ENCODE data around the gene PRPF19. TPM values are rescaled to one million over a fixed set of nuclear protein-coding genes. Genes with fewer than 3 reads are reported as not detected.

Gene PRPF19
- total RNA-seq, 2 donors from 2014 or later: 22.1 to 27.0 TPM

GRCh38 chr11:60899977-60900376 lies 6.4 kb downstream of the PRPF19 start:
- H3K27me3 ChIP-seq: no peaks in the 10 kb centered on the region
- H3K27ac ChIP-seq: no peak overlapping the region
- ATAC-seq (no peak), DNase-seq (no peak)
- intact Hi-C loops (cut with DNase I): loop anchor here (5.0 kb wide), 1 partner anchor 63 kb away; no protein-coding TSS in a partner anchor
- no peak overlapping the region for H3K4me3 ChIP-seq
- WGBS, 2 donors: 76 to 77% methylated on average over 4 of the region's 4 CpGs
- peaks cover 21% of the 10 kb centered on the region for H3K4me1 ChIP-seq
- no peaks in the 10 kb centered on the region for H3K9me3 ChIP-seq
- H3K36me3 ChIP-seq (replicated peaks in 1 of 2; ENCODE audit: insufficient read depth in 1 of 2, low read depth in 2 of 2): peaks cover 29 to 61% of the 10 kb centered on the region in 2 donors
- TF ChIP-seq CTCF (IDR thresholded peaks at IDR 0.05) (no peak), POLR2A (IDR thresholded peaks at IDR 0.05) (no peak)

- DNase-seq (peak; percentile 43 to 51 (median 46)), ATAC-seq (peak; percentile 70)
- WGBS, 2 donors: 49 to 55% methylated on average over 12 of the region's 12 CpGs
- TF ChIP-seq POLR2A (IDR thresholded peaks at IDR 0.05) (no peak), CTCF (IDR thresholded peaks at IDR 0.05) (peak; percentile 84 to 97 (median 88))
- H3K27me3 ChIP-seq: no peaks in the 10 kb centered on the region
- no peak overlapping the region for H3K27ac ChIP-seq
- intact Hi-C loops (cut with DNase I): no loop called here
- no peaks in the 10 kb centered on the region for H3K9me3 ChIP-seq
- H3K4me1 ChIP-seq: peaks cover 14% of the 10 kb centered on the region
- H3K4me3 ChIP-seq: no peak overlapping the region
- H3K36me3 ChIP-seq (replicated peaks in 1 of 2; ENCODE audit: insufficient read depth in 1 of 2, low read depth in 2 of 2): peaks cover 29 to 63% of the 10 kb centered on the region in 2 donors
Measured at GRCh38 chr11:60899046-60899936, 7.1 kb downstream of the PRPF19 start.

- Histone ChIP-seq H3K4me1 (no peaks in the 10 kb centered on the region), H3K27ac (no peak overlapping the region), H3K9me3 (no peaks in the 10 kb centered on the region), H3K36me3 (replicated peaks in 1 of 2; ENCODE audit: insufficient read depth in 1 of 2, low read depth in 2 of 2) (peaks cover 29 to 65% of the 10 kb centered on the region in 2 donors), H3K27me3 (no peaks in the 10 kb centered on the region), H3K4me3 (no peak overlapping the region)
- DNase-seq (no peak), ATAC-seq (no peak)
- intact Hi-C loops (cut with DNase I): no loop called here
- no peak for TF ChIP-seq CTCF (IDR thresholded peaks at IDR 0.05)
- TF ChIP-seq POLR2A (IDR thresholded peaks at IDR 0.05): no peak
- WGBS, 2 donors: 96% methylated on average over 4 of the region's 4 CpGs
Measured at GRCh38 chr11:60897496-60897895, 8.9 kb downstream of the PRPF19 start.

GRCh38 chr11:60895687-60896086 lies 10.7 kb downstream of the PRPF19 start:
- peaks cover 27 to 50% of the 10 kb centered on the region in 2 donors for H3K36me3 ChIP-seq (replicated peaks in 1 of 2; ENCODE audit: insufficient read depth in 1 of 2, low read depth in 2 of 2)
- H3K4me1 ChIP-seq: no peaks in the 10 kb centered on the region
- 75 to 85% methylated on average over 5 of the region's 5 CpGs for WGBS, 2 donors
- TF ChIP-seq CTCF (IDR thresholded peaks at IDR 0.05) (no peak), POLR2A (IDR thresholded peaks at IDR 0.05) (no peak)
- no peaks in the 10 kb centered on the region for H3K27me3 ChIP-seq
- DNase-seq (no peak), ATAC-seq (no peak)
- no peak overlapping the region for H3K4me3 ChIP-seq
- no peaks in the 10 kb centered on the region for H3K9me3 ChIP-seq
- intact Hi-C loops (cut with DNase I): no loop called here
- H3K27ac ChIP-seq: no peak overlapping the region
